EH (cell line): ENCODE data around the gene PDE8B.
"Not testable (repeated sequence)": the region's sequence is repeated elsewhere in the genome, so short reads cannot be mapped to it uniquely, and the experiment has no call there.

Experiments used
- DNase-seq: peaks from one replicate; pipeline ENCODE4 v3.0.0-alpha.2; 2015; ENCODE audit warnings: low read depth

The PDE8B gene

DNA sequence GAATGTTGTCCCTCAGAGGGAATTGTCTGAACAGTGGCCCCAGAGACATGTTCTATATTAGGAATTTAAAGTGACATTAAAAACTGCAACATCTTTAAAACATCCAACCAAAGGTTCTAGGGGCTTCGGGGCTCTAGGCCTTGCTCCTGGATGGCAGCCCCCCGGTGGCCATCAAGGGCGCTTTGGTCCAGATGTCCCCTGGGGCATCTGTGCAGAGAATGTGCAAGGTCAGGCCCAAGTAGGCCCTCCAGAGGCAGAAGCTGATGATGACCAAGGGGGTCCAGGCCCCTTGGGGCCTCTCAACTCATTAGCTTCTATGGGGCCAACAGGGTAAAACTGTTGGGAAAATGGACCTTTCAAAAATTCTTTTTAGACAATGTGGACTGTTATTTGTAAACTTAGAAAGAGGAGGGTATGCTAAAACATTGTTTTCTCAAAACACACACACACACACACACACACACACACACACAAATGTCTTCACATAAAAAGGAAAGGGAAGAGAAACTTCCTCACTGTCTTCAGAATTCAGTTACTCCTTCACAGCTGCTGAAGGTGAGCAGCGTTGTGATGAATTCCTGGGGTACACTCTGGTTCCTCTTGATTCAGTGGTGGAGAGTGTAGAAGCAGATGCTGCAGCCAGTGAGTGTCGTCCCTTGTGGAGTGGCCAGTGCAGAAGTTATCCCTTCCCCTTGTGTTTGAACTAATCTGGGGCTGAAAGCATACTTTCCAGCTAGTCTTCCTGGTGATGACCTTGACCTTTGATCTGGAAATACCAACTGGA is 156.4 kb downstream of the PDE8B start:
- no peak for DNase-seq

DNA sequence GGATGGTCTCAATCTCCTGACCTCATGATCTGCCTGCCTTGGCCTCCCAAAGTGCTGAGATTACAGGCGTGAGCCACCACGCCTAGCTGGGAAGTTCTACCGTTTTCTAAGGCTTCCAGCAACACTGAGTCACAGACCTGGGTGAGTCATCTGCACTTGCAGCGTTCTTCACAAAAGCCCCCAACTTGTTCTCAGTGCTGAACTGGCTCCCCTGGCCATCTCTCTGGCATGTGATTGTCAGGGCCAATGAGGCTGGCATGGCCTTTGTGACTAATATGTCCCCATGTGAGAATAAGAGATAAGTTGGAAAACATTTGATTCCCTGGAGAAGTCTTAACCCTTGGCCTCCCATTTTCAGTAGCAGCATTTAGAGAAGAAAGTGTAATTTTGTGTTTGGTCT is 157.3 kb downstream of the PDE8B start:
- DNase-seq: peak; percentile 57

DNA sequence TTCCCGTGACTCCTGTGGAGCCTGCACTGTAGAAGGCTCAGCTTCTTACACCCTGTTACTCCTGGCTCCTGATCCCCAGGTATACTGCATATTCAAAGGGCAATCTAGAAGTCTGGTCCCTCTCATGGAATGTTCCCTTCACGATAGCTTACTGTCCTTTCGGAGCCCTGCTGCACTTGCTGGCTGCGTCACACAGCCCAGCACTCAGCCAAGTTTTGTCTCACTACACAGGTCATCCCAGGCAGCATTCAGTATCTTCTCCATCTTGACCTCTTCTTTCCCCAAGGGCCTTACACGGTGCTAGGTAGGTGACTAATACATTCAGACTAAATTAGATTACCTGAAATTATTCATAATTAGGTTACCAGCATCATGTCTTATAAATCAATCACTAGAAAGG is 157.9 kb downstream of the PDE8B start:
- DNase-seq: no peak

DNA sequence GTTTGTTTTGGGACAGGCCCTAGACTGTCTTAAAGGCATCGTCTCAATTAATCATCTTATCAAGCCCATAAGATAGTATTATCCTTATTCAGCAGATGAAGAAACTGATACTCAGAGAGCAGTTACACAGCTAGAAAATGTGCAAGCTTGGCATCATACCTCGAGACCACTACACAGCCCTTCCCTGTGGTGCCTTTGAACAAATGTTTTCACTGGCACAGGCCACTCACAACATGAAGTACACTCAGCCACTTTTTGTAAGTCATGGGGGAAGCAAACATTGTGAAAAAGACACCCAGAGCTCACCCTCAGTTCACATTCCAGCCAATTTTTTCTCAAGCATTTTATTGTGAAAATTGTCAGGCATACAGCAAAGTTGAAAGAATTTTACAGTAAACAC is 159.1 kb downstream of the PDE8B start:
- DNase-seq: peak; percentile 14

DNA sequence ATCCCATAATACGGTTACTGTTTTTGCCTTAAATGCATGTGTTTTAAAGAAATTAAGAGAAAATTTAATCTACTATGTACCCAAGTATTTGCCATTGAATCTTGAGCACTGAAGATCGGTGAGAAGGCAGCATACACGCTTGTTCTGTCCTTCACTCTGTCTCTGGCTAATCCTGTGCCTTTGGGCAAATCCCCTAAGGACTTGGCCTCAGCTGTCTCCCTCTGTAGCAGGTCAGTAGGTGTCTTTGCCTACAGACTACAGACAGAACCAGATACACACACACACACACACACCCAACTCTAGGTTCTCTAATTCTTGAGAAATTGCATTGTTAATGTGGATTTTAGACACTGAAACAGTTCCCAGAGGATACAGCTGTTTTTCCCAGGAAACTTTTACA is 164.2 kb downstream of the PDE8B start:
- no peak for DNase-seq

DNA sequence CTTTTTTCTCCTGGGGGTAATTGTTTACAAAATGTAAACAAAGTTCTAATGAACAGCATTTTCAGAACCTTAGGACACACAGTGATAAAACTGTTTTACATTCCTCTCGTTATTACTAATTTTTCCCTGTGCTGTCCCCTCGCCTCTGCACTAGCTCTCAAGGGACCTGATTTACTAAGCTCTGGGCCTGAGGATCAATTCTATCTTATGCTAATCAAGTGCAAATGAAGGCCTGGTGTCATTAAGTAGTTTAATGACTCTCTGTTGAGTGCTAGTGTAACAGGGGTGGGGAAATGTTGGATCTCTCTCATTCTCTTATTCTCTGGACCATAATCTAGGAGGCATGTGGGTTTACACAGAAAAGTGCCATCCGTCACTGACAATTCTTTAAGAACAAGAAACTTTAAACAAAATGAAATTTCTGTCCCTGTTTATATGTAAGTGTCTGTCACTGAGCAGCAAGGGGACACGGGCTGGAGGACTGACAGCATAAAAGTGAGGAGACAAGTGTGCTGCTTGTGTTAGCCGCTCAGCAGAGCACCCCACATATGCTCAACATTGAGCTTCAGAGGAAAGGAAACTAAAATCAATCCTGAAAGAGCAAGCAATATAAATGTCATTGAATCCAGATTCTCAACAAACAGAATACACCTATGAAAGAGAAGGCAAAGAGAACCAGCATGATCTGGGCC is 166.3 kb downstream of the PDE8B start:
- DNase-seq: no peak

DNA sequence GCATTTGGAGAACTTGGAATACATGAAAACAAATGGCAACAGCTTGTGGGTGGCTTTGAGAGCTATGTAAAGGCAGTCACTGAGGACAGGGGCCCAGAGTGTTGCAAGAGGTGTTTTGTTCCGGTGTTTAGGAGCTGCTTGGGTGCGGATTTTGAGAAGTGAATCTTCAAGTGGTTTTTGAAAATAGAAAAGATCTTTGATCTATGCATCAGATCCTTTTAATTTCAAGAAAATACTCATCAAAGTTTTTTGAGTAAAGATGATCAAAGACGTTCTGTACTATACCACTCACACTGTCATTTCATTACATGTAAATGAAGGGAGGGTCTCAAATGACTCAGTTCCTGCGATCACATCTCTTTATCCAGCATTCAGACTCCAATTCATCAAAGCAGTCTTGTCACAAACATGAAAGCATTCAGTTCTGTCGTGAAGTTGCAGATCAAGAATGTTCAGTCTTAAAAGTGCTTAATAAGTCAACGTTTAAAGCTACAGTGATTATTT is 169.1 kb downstream of the PDE8B start:
- no peak for DNase-seq

DNA sequence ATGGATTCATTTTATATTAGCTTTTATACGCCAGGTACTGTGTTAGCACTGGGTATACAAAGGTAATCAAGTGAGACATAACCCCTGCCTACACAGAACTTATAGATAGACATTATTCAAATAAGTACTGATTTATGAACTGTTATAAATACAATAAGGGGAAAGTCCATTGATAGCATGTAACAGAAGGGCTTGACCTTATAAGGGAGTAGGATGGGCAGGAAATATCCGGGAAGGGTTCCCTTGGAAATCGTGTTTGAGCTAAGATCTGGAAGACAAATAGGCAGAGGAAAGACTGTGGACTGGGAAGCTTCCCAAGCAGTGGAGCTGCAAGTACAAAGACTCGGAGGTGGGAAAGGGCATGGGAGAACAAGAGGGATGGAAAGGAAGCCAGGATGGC is 170.2 kb downstream of the PDE8B start:
- DNase-seq: no peak

DNA sequence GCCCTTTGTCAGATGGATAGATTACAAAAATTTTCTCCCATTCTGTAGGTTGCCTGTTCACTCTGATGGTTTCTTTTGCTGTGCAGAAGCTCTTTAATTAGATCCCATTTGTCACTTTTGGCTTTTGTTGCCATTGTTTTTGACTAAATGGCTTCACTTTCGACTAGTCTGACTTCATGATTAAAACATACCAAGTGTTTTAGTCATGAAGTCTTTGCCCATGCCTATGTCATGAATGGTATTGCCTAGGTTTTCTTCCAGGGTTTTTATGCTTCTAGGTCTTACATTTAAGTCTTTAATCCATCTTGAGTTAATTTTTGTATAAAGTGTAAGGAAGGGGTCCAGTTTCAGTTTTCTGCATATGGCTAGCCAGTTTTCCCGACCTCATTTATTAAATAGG is 172.9 kb downstream of the PDE8B start:
- peak; percentile 64 for DNase-seq

DNA sequence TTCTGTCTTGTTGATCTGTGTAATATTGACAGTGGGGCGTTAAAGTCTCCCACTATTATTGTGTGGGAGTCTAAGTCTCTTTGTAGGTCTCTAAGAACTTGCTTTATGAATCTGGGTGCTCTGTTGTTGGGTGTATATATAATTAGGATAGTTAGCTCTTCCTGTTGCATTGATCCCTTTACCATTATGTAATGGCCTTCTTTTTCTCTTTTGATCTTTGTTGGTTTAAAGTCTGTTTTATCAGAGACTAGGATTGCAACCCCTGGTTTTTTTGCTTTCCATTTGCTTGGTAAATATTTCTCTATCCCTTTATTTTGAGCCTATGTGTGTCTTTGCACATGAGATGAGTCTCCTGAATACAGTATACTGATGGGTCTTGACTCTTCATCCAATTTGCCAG is 175.9 kb downstream of the PDE8B start:
- not testable (repeated sequence) for DNase-seq

DNA sequence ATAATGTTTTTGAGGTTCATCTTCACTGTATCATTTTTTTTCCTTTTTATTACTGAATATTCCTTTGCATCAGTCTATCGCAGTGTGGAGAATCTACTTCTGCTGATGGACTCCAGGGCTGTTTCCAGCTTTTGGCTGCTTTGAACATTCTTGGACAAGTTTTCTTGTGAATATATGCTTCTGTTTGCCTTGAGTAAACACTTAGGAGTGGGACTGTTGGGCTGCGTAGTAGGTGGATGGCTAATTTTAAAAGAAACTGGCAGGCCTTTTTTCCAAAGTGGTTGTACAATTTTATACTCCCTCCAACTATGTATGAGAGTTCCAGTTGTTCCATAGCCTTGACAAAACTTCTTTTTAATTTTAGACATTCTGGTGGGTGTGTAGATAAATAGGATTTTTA is 179.3 kb downstream of the PDE8B start:
- DNase-seq: no peak

DNA sequence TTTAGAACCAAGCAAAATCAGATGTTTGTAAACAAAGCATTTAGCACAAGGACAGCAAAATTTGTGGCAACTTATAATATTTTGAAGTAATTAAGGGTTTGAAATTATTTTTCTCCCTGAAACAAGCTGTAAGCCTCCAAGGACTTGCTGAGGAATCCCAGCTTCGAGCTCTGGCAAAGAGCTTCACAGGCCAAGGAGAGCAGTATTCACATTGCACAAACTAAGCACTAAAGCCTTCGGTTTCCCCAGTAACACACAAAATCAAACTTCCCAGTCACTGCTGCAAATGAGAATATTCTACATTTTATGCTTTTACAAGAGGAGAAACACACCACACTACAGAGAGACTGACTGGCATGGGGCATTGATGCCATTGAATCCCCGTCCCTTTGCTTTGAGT is 179.7 kb downstream of the PDE8B start:
- no peak for DNase-seq

DNA sequence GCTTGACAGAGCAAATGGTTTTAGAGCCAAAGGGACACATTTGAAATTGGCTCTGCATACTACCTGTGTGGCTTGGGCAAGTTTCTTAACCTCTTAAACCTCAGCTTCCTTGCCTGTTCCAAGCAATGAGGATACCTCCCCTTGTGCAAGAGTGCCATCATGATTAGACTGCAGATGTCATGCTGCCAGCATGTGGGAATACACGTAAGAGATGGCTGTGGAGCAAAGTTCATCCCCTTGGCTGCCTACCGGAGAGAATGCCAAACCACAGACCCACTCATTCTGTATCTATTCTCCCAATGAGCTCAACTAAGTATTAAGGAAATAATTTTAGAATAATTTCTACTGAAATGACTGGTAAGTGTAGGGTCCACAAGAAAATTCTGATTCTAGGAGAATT is 180.3 kb downstream of the PDE8B start:
- DNase-seq: peak; percentile 83

DNA sequence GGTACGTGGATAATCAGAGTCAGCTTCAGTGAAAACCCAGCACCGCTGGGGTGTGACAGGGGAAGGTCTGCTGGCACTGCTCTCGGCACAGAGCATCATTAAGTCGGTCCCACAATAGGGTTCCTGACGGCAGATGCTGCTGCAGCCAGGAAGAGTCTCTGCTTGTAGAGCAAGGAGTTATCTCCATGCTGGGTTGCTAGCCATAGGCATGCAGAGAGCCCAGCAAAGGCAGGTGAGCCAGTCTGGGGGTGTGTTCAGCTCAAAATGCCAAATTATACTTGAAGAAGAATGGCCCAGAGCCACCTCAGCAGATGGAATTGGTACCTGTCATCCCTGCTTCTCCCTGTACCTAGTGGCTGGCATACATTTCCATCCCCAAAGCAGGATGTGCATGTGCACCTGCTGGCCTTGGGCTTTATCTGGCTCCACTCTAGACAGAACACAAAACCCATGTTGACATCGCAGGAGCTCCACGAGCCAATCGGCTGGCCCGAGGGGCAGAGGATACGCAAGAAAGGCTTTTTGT is 180.8 kb downstream of the PDE8B start:
- no peak for DNase-seq

DNA sequence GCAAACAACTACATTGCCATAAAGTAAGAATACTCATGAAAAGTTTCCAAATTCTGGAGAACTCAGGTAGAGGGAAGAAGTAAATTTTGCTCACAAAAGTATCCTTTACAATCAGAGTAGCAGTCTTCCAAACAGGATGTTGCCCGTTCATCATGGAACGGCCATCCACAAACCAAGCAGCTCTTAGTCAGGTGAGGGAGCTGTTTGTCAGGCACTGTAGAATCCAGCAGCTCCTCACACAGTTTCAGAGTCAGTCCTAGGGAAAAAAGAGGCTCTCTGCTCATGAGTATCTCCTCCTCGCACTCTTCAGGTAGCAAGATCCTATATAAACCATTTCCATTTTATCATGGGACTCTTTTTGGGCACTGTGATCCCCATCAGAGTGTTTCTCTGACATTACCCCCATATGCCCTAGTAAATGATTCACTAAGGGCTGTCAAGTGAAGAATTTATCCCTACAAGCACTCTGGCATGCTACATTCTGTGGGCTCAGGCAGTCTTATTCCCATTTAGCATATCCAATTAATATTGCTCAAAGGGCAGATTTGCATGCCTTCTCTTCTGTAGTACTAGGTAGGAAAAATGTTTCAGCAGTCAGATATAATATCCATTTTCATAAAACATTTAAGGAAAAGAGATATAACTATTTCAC is 183.7 kb downstream of the PDE8B start:
- no peak for DNase-seq

DNA sequence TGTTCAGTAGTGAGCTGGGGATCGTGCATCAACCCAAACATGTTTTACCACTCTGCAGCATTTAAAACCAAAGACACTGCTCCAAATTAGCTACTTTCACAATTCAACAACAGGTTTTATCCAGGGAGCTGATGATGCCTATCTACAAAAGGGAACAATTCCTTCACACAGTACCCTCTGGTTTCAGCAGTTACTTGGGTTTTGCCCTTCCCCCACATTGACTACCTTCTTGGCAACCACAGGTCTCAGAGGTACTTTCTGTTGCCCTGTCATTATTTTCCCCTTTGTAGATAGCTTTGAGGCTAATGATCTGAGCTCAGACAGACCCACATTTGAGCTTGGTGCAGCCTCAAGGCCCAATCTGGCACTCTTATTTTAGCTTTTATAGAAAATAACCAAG is 185.5 kb downstream of the PDE8B start:
- DNase-seq: no peak

DNA sequence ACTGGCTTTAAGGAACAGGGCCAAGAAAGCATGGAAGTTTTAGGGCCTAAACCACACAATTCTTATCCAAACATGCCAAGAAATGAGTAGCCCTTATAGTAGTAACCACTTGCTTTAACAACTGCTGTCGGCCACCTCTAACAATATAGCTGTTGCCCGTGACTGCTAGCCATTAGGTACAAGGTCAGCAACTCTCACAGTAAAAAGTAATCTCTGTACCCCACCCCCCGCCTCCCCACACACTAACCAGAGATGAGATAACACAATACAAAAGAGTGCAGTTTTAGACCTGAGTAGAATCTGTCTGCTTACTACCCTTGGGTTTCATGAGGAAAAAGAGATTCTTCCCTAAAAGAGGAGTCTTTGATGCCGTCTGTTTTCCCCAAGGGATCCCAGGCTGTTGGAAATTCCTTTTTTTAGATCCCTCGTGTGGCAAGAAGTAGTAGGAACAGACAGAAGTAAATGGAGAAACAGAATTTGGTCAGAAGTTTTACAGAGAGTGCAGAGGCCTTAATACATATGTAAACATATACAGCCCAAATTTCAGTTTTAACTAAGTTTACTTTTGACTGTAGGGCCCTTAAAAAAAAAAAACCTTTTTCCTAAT is 187.3 kb downstream of the PDE8B start:
- DNase-seq: peak; percentile 49

DNA sequence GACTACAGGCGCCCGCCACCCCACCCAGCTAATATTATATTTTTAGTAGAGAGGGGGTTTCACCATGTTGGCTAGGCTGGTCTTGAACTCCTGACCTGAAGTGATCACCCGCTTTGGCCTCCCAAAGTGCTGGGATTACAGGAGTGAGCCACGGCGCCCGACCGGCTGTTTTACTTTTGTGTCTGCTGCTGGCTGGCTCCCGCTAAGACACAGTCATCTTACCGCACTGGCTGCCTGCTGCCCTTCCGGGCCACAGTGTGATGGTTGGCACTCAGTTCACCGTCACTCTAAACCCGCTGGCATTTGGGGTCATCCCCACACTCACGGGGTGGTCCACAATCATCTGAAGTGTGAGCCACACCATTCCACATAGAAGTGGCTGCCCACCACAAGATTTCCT is 188.0 kb downstream of the PDE8B start:
- DNase-seq: no peak

DNA sequence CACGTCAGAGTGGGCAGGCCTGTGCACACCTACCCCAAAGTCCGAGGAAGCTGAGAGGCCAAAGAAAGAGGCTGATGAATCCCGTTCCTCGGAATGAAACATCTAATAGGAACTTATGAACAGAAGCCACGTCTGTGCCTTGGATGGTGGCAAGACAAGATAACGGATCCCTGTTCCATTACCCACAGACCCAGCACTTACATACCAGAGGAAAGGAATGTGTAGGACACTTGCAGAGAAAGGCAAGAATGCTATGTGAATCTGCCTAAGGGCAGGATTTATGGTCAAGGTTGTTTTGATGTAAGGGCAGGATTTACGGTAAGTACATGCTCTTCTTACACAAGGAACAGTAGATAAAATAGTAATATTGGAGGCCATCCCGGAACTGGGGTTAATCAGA is 188.4 kb downstream of the PDE8B start:
- peak; percentile 87 for DNase-seq

DNA sequence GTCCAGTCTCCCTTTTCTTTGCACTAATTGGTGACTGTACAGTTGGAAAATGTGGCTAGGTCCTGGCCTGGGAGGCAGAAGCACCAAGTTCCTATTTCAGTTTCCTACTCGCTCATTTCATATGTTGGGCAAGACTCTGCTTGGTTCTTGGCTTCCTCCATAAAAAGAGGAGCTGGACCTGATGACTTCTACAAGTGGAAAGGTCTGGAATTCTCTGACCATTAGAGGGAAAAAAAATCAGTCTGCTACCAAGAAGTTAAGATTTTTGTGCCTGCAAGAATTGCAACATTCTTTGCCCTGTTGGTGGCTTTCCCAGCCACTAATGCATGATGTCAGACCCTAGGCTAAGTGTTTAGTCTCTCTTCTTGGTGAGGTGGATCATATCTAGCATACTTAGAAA is 190.2 kb downstream of the PDE8B start:
- DNase-seq: peak; percentile 89

DNA sequence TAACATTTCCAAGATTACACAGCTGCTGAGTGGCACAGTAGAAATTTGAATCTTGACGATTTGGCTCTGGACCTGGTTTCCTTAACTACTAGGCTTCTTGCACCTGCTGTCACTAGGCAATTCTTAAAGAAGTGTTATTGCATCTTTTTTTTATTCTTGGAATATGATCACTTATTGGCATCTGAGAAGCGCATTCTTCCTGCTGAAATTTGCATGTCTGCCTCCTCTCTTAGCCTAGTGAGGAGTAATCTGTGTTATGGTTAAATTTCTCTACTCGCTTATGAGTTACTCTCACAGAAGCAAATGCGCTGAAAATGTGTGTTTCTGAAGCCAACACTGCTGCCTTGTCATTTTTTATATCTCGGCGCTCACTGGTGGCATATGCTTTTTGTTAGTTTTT is 192.3 kb downstream of the PDE8B start:
- no peak for DNase-seq

DNA sequence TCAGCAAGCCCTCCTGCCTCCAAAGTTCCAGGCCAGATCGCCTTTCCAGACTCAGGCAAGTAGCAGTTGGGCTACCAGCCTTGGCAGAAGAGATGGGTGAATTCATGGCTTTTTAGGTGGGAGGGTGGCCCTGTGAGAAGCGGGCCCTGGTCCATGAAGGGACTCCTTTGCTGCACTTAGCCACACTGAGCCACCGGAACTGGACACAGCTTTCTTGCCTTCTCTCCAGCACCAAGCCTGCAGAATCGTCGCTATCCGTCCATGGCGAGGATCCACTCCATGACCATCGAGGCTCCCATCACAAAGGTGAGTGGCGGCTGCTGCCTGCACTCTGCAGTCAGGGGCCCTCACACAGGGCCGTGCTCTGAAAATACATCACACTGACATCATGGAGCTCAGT is 196.7 kb downstream of the PDE8B start:
- no peak for DNase-seq
